SIG-M5 treated with dmso at 0.1 percent for 504 hours (cell line): ENCODE measurements around the gene B4GALNT4.
"Not testable (repeated sequence)": the region's sequence is repeated elsewhere in the genome, so short reads cannot be mapped to it uniquely, and the experiment has no call there.

Source experiments
- DNase-seq: peaks from one replicate; lab custom pipeline; 2025; ENCODE audit not compliant: unreplicated experiment; lab: John Stamatoyannopoulos, UW

The B4GALNT4 gene

GRCh38 chr11:369336-370018 is at the start of gene B4GALNT4:
Gene B4GALNT4, plus strand, starts transcription at chr11:369499. Its CDS starts 305 bp downstream, at chr11:369804.
- DNase-seq: no peak

GRCh38 chr11:319888-320273 is 49.4 kb upstream of the B4GALNT4 start:
- DNase-seq: not testable (repeated sequence)

GRCh38 chr11:324156-324555 is 45.1 kb upstream of the B4GALNT4 start:
- DNase-seq: no peak

- DNase-seq: not testable (repeated sequence)
Observed at GRCh38 chr11:324593-325517, 44.4 kb upstream of the B4GALNT4 start.

GRCh38 chr11:325796-326591 is 43.3 kb upstream of the B4GALNT4 start:
- DNase-seq: no peak

- no peak for DNase-seq
Observed at GRCh38 chr11:326592-326841, 42.8 kb upstream of the B4GALNT4 start.

- DNase-seq: no peak
Observed at GRCh38 chr11:326842-327580, 42.3 kb upstream of the B4GALNT4 start.

- DNase-seq: no peak
Observed at GRCh38 chr11:327581-327923, 41.7 kb upstream of the B4GALNT4 start.

GRCh38 chr11:328012-328411 is 41.3 kb upstream of the B4GALNT4 start:
- no peak for DNase-seq

- not testable (repeated sequence) for DNase-seq
Observed at GRCh38 chr11:328516-329100, 40.7 kb upstream of the B4GALNT4 start.

- DNase-seq: no peak
Observed at GRCh38 chr11:329886-330253, 39.4 kb upstream of the B4GALNT4 start.

- no peak for DNase-seq
Observed at GRCh38 chr11:330307-330693, 39.0 kb upstream of the B4GALNT4 start.

- DNase-seq: no peak
Observed at GRCh38 chr11:330694-331357, 38.5 kb upstream of the B4GALNT4 start.

- no peak for DNase-seq
Observed at GRCh38 chr11:331358-332060, 37.8 kb upstream of the B4GALNT4 start.

GRCh38 chr11:332651-333480 is 36.4 kb upstream of the B4GALNT4 start:
- no peak for DNase-seq

- DNase-seq: not testable (repeated sequence)
Observed at GRCh38 chr11:333616-334263, 35.6 kb upstream of the B4GALNT4 start.

- DNase-seq: no peak
Observed at GRCh38 chr11:334264-334994, 34.9 kb upstream of the B4GALNT4 start.
